Measurements from ENCODE around the gene MIGA2. TPM values are rescaled to one million over a fixed set of nuclear protein-coding genes. Genes with fewer than 3 reads are reported as not detected.

The MIGA2 gene
- total and polyA plus RNA-seq, 2 of the 4 experiments (the other 2 are of a cell fraction): 12.5 to 25.3 TPM

DNA sequence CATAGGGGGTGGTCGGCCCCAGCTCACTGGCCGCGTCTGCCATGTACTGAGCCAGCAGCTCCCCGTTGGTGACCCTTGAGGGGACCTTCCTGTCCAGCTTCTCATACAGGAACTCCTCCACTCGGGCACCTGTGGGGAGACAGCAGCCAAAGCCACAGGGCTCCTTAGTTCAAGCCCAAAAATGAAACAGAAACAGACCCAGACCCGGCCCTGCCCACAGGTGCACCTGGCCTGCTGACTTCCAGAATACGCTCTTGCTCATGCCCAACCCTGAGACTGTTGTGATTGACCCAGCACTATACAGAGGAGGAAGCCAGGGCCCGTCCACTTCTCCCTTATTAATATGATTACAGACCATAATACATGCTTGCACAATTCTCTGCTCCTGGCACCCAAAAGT lies 15.3 kb upstream of the MIGA2 start:
- Histone ChIP-seq H3K23ac (ENCODE audit: low read depth, low read length) (no peak overlapping the region), H2AFZ (replicated peaks; ENCODE audit: low read length, poor library complexity) (no peak overlapping the region), H4K5ac (ENCODE audit: low read depth, low read length) (no peak overlapping the region), H3K9me3 (ENCODE audit: control insufficient read depth, insufficient read depth, low read length) (no peaks in the 10 kb centered on the region), H3K14ac (replicated peaks; ENCODE audit: low read depth, low read length) (no peak overlapping the region), H3K4me3 (ENCODE audit: insufficient read depth, low read depth, low read length) (no peak overlapping the region), H2AK5ac (ENCODE audit: low read depth, low read length) (no peak overlapping the region), H3K4ac (ENCODE audit: low read depth, low read length) (no peak overlapping the region), H3K9me1 (ENCODE audit: insufficient read depth, low read length) (peaks cover 12% of the 10 kb centered on the region), H3K4me1 (ENCODE audit: control insufficient read depth, insufficient read depth, low read length) (peaks cover 16% of the 10 kb centered on the region), H2AK9ac (replicated peaks; ENCODE audit: low read depth, low read length, poor library complexity) (no peak overlapping the region), H3K9ac (ENCODE audit: low read depth, low read length) (no peak overlapping the region), H4K91ac (ENCODE audit: insufficient read depth, low read depth, low read length) (no peak overlapping the region), H3K4me2 (ENCODE audit: low read depth, low read length) (no peak overlapping the region), H3K79me1 (ENCODE audit: low read depth in 1 of 2, low read length in 2 of 2) (peaks cover 12 to 43% of the 10 kb centered on the region in 2 experiments), H3K27ac (ENCODE audit: insufficient read depth, low read length) (no peak overlapping the region), H3K18ac (ENCODE audit: low read depth, low read length) (no peak overlapping the region), H2BK15ac (ENCODE audit: low read depth, low read length) (no peak overlapping the region), H2BK120ac (ENCODE audit: low read depth, low read length) (no peak overlapping the region), H3K36me3 (ENCODE audit: control insufficient read depth, insufficient read depth, low read length) (no peaks in the 10 kb centered on the region), H4K20me1 (ENCODE audit: insufficient read depth, low read length) (peaks cover 14% of the 10 kb centered on the region), H2BK20ac (ENCODE audit: low read depth, low read length) (no peak overlapping the region), H2BK5ac (ENCODE audit: low read depth, low read length, poor library complexity, severe bottlenecking) (no peak overlapping the region), H4K8ac (ENCODE audit: low read depth in 2 of 2, low read length in 2 of 2) (no peak overlapping the region), H3K27me3 (ENCODE audit: control insufficient read depth, insufficient read depth, low read length) (no peaks in the 10 kb centered on the region), H3K56ac (ENCODE audit: extremely low read depth, insufficient read depth, low read length) (no peak overlapping the region)
- CTCF ChIA-PET: no interaction called here
- dilution Hi-C loops (cut with HindIII; ENCODE audit: low sequenced_read_pairs, unreplicated experiment): no loop called here
- POLR2A ChIA-PET (ENCODE audit: unreplicated experiment): no interaction called here
- ATAC-seq (ENCODE audit: low read depth): no peak
- 62% methylated on average over 5 of the region's 8 CpGs; no CpG with 5 or more reads in 1 of the 2 experiments for WGBS, 2 experiments (ENCODE audit: extremely low coverage in 2 of 2, insufficient read length in 1 of 2)
- DNase-seq: no peak
- BruUV-seq (replicated peaks): no TSS peak
- in situ Hi-C loops (cut with MboI; ENCODE audit: low sequenced_read_pairs): no loop called here
- no peak for TF ChIP-seq CHD1 (IDR thresholded peaks at IDR 0.05; ENCODE audit: low read depth, low read length)
- TF ChIP-seq, protein P1, sequence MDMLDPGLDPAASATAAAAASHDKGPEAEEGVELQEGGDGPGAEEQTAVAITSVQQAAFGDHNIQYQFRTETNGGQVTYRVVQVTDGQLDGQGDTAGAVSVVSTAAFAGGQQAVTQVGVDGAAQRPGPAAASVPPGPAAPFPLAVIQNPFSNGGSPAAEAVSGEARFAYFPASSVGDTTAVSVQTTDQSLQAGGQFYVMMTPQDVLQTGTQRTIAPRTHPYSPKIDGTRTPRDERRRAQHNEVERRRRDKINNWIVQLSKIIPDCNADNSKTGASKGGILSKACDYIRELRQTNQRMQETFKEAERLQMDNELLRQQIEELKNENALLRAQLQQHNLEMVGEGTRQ (IDR thresholded peaks at IDR 0.05; ENCODE audit: low read depth, low read length): no peak
- no peak for TF ChIP-seq SMC3 (IDR thresholded peaks at IDR 0.05; ENCODE audit: low read depth, low read length)
- TF ChIP-seq MXI1 (IDR thresholded peaks at IDR 0.05; ENCODE audit: borderline replicate concordance, low read depth, low read length): no peak
- no peak for TF ChIP-seq MAZ (IDR thresholded peaks at IDR 0.05; ENCODE audit: borderline replicate concordance, low read depth, low read length)
- TF ChIP-seq, protein P2, sequence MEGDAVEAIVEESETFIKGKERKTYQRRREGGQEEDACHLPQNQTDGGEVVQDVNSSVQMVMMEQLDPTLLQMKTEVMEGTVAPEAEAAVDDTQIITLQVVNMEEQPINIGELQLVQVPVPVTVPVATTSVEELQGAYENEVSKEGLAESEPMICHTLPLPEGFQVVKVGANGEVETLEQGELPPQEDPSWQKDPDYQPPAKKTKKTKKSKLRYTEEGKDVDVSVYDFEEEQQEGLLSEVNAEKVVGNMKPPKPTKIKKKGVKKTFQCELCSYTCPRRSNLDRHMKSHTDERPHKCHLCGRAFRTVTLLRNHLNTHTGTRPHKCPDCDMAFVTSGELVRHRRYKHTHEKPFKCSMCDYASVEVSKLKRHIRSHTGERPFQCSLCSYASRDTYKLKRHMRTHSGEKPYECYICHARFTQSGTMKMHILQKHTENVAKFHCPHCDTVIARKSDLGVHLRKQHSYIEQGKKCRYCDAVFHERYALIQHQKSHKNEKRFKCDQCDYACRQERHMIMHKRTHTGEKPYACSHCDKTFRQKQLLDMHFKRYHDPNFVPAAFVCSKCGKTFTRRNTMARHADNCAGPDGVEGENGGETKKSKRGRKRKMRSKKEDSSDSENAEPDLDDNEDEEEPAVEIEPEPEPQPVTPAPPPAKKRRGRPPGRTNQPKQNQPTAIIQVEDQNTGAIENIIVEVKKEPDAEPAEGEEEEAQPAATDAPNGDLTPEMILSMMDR (conservative IDR thresholded peaks at IDR 0.05; ENCODE audit: low read depth, low read length): no peak
- no peak for TF ChIP-seq NFE2L2 (IDR thresholded peaks at IDR 0.05; ENCODE audit: low read depth, low read length)
- no peak for TF ChIP-seq RCOR1 (IDR thresholded peaks at IDR 0.05; ENCODE audit: insufficient replicate concordance, low read length)
- no peak for TF ChIP-seq BHLHE40 (IDR thresholded peaks at IDR 0.05; ENCODE audit: low read depth, low read length)
- no peak for TF ChIP-seq RAD21 (IDR thresholded peaks at IDR 0.05; ENCODE audit: low read length)
- no peak for TF ChIP-seq FOS (IDR thresholded peaks at IDR 0.05; ENCODE audit: low read depth, low read length)
- no peak for TF ChIP-seq MAFK (IDR thresholded peaks at IDR 0.05; ENCODE audit: low read depth, low read length)
- TF ChIP-seq POLR2A (IDR thresholded peaks at IDR 0.05; ENCODE audit: low read depth, low read length): no peak
- TF ChIP-seq RFX5 (IDR thresholded peaks at IDR 0.05; ENCODE audit: low read depth, low read length): no peak
- no peak for TF ChIP-seq CEBPB (IDR thresholded peaks at IDR 0.05; ENCODE audit: low read depth, low read length)
- TF ChIP-seq, protein P3, sequence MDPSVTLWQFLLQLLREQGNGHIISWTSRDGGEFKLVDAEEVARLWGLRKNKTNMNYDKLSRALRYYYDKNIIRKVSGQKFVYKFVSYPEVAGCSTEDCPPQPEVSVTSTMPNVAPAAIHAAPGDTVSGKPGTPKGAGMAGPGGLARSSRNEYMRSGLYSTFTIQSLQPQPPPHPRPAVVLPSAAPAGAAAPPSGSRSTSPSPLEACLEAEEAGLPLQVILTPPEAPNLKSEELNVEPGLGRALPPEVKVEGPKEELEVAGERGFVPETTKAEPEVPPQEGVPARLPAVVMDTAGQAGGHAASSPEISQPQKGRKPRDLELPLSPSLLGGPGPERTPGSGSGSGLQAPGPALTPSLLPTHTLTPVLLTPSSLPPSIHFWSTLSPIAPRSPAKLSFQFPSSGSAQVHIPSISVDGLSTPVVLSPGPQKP (IDR thresholded peaks at IDR 0.05; ENCODE audit: borderline replicate concordance, low read depth, low read length): no peak
- intact Hi-C loops (cut with micrococcal nuclease): no loop called here

All from IMR-90 (cell line).